GM23338 (cell line): ENCODE results near the gene SELP. TPM values are rescaled to one million over a fixed set of nuclear protein-coding genes. Genes with fewer than 3 reads are reported as not detected.

ENCODE experiments used
- ATAC-seq: fragments of 200-7000 bp; cut with Tn5 transposase; 3 replicates; pipeline ENCODE4 v1.9.1; 2020
- DNase-seq: peaks from one replicate; pipeline ENCODE4 v3.0.0-alpha.2; 2015; ENCODE audit warnings: low spot score
- H2AFZ ChIP-seq: fragments of 200-600 bp; sonication (generic); 2 replicates; pipeline ENCODE4 v1.8.0; 2016; ENCODE audit warnings: antibody characterized with exemption, mild to moderate bottlenecking, moderate library complexity
- H3F3A ChIP-seq: fragments of 200-600 bp; sonication (generic); replicated peaks from 2 replicates; pipeline ENCODE4 v1.8.0; 2017; ENCODE audit warnings: antibody characterized with exemption, mixed run types, low read depth
- H3K27ac ChIP-seq: fragments of 200-600 bp; sonication (generic); 2 replicates; pipeline ENCODE4 v1.6.1; 2016; ENCODE audit warnings: low read depth
- H3K27me3 ChIP-seq: fragments of 200-600 bp; sonication (generic); 2 replicates; pipeline ENCODE4 v1.8.0; 2016; ENCODE audit warnings: mild to moderate bottlenecking, mixed run types, moderate library complexity; ENCODE audit not compliant: insufficient read depth
- H3K36me3 ChIP-seq: fragments of 200-600 bp; sonication (generic); 2 replicates; pipeline ENCODE4 v1.8.0; 2016; ENCODE audit warnings: mild to moderate bottlenecking; ENCODE audit not compliant: insufficient read depth
- H3K4me1 ChIP-seq: fragments of 200-600 bp; sonication (generic); 2 replicates; pipeline ENCODE4 v1.8.0; 2016; ENCODE audit warnings: mild to moderate bottlenecking, moderate library complexity; ENCODE audit not compliant: insufficient read depth
- H3K4me2 ChIP-seq: fragments of 200-600 bp; sonication (generic); 2 replicates; pipeline ENCODE4 v1.7.1; 2017; ENCODE audit warnings: mixed run types
- H3K4me3 ChIP-seq: fragments of 200-600 bp; sonication (generic); 2 replicates; pipeline ENCODE4 v1.6.1; 2016; ENCODE audit warnings: mixed run types
- H3K79me2 ChIP-seq: fragments of 200-600 bp; sonication (generic); replicated peaks from 2 replicates; pipeline ENCODE4 v1.8.0; 2017; ENCODE audit warnings: mild to moderate bottlenecking; ENCODE audit not compliant: insufficient read depth
- H3K9me2 ChIP-seq: fragments of 200-600 bp; sonication (generic); 2 replicates; pipeline ENCODE4 v1.8.0; 2017; ENCODE audit not compliant: insufficient read depth
- H4K20me1 ChIP-seq: fragments of 200-600 bp; sonication (generic); replicated peaks from 2 replicates; pipeline ENCODE4 v1.8.0; 2017; ENCODE audit warnings: mild to moderate bottlenecking; ENCODE audit not compliant: insufficient read depth
- H3K27ac Mint-ChIP-seq: 2 replicates; pipeline ENCODE4 v1.8.0; 2020; ENCODE audit warnings: inconsistent platforms, mild to moderate bottlenecking, moderate library complexity, mixed read lengths
- H3K27me3 Mint-ChIP-seq: 3 replicates; pipeline ENCODE4 v1.8.0; 2022; ENCODE audit warnings: low read depth, mild to moderate bottlenecking, moderate library complexity, mixed read lengths, inconsistent platforms; ENCODE audit not compliant: insufficient read depth, poor library complexity
- H3K36me3 Mint-ChIP-seq: 3 replicates; pipeline ENCODE4 v1.8.0; 2021; ENCODE audit warnings: low read depth, mild to moderate bottlenecking, inconsistent platforms, moderate library complexity, mixed read lengths
- H3K4me1 Mint-ChIP-seq: 3 replicates; pipeline ENCODE4 v1.8.0; 2020; ENCODE audit warnings: mild to moderate bottlenecking, inconsistent platforms, mixed read lengths
- H3K4me3 Mint-ChIP-seq: 3 replicates; pipeline ENCODE4 v1.8.0; 2021; ENCODE audit warnings: moderate library complexity, mild to moderate bottlenecking, inconsistent platforms, mixed read lengths
- H3K9me3 Mint-ChIP-seq: 3 replicates; pipeline ENCODE4 v1.8.0; 2020; ENCODE audit warnings: moderate library complexity, mild to moderate bottlenecking, inconsistent platforms, mixed read lengths
- CREB1 ChIP-seq: fragments of 250-450 bp; sonication (Bioruptor Pico); IDR thresholded peaks from 2 replicates; pipeline ENCODE4 v1.5.0; 2020; ENCODE audit warnings: low read depth, mild to moderate bottlenecking, moderate library complexity
- CTCF ChIP-seq, 2 experiments: fragments of 200-600 bp in 1 of 2; sonication (generic) in 1 of 2; conservative IDR thresholded peaks; 2 replicates each; pipeline versions ENCODE4 v1.5.1 to v1.6.1; 2016 to 2017; ENCODE audit warnings: antibody characterized with exemption in 2 of 2, low read depth in 2 of 2, mild to moderate bottlenecking in 2 of 2, moderate library complexity in 1 of 2
- EZH2 ChIP-seq: fragments of 200-600 bp; sonication (generic); IDR thresholded peaks from one replicate; pipeline ENCODE4 v1.8.0; 2017; ENCODE audit warnings: antibody characterized with exemption, mild to moderate bottlenecking, low read depth; ENCODE audit not compliant: unreplicated experiment
- NANOG ChIP-seq: IDR thresholded peaks from 2 replicates; pipeline ENCODE4 v1.6.1; 2016; ENCODE audit warnings: antibody characterized with exemption, borderline replicate concordance
- POLR2AphosphoS5 ChIP-seq: IDR thresholded peaks from 2 replicates; pipeline ENCODE4 v1.6.1; 2016; ENCODE audit warnings: antibody characterized with exemption, low read depth
- REST ChIP-seq: IDR thresholded peaks from one replicate; pipeline ENCODE4 v1.6.1; 2018; ENCODE audit warnings: antibody characterized with exemption; ENCODE audit not compliant: unreplicated experiment
- STAT1 ChIP-seq: IDR thresholded peaks from one replicate; pipeline ENCODE4 v1.6.1; 2016; ENCODE audit warnings: antibody characterized with exemption; ENCODE audit not compliant: unreplicated experiment
- ZNF114 ChIP-seq: fragments of 250-450 bp; sonication (Bioruptor Pico); IDR thresholded peaks from 2 replicates; pipeline ENCODE4 v1.5.0; 2020; ENCODE audit warnings: mild to moderate bottlenecking, moderate library complexity
- ZNF331 ChIP-seq: fragments of 250-450 bp; sonication (Bioruptor Pico); IDR thresholded peaks from 2 replicates; pipeline ENCODE4 v1.5.0; 2020; ENCODE audit warnings: low read depth, mild to moderate bottlenecking, moderate library complexity
- ZNF462 ChIP-seq: fragments of 250-450 bp; sonication (Bioruptor Pico); IDR thresholded peaks from 2 replicates; pipeline ENCODE4 v1.5.0; 2020; ENCODE audit warnings: mild to moderate bottlenecking, moderate library complexity
- polyA plus RNA-seq: library from polyadenylated mRNA; unstranded; fragments of >200 nt; fragmentation: Nextera tagmentation; extraction: Ambion mirVana; gene quantifications from 2 replicates; pipeline ENCODE4 v1.2.1, GENCODE V29; 2016
- total RNA-seq: library from RNA; depleted of rRNA; stranded (reverse); fragments of >200 nt; shearing (Covaris generic); gene quantifications from 2 replicates; pipeline ENCODE4 v1.2.3, GENCODE V29; 2014

SELP gene
- total and polyA plus RNA-seq, 2 experiments from 2014 or later = not detected

GRCh38 chr1:169588112-169588511, 41.8 kb downstream of the SELP start:
- TF ChIP-seq NANOG = no peak
- TF ChIP-seq EZH2 = no peak
- TF ChIP-seq STAT1 = no peak
- no peak for TF ChIP-seq ZNF462 (CRISPR knock-in tag)
- no peak for TF ChIP-seq CREB1 (CRISPR knock-in tag)
- TF ChIP-seq POLR2AphosphoS5 = no peak
- TF ChIP-seq ZNF114 (CRISPR knock-in tag) = no peak
- TF ChIP-seq CTCF (conservative IDR thresholded peaks at IDR 0.05; ENCODE audit: low read depth in 2 of 2) = no peak
- TF ChIP-seq ZNF331 (CRISPR knock-in tag) = no peak
- no peak for TF ChIP-seq REST
- no peaks in the 10 kb centered on the region for H4K20me1 ChIP-seq

More at GRCh38 chr1:169588112-169588511, 41.8 kb downstream of the SELP start:
- Mint-ChIP-seq H3K9me3 (no peaks in the 10 kb centered on the region), H3K4me3 (no peak overlapping the region), H3K27ac (no peak overlapping the region), H3K36me3 (no peaks in the 10 kb centered on the region), H3K27me3 (no peaks in the 10 kb centered on the region), H3K4me1 (peaks cover 5% of the 10 kb centered on the region; the same call in 1 of the 3 replicates)
- H3K36me3 ChIP-seq = no peaks in the 10 kb centered on the region
- no peaks in the 10 kb centered on the region; the same call in 1 of the 2 replicates for H3F3A ChIP-seq
- no peak overlapping the region for H3K4me3 ChIP-seq
- no peak for ATAC-seq
- no peaks in the 10 kb centered on the region for H3K27me3 ChIP-seq
- no peak overlapping the region for H3K4me2 ChIP-seq
- H3K27ac ChIP-seq = no peak overlapping the region
- no peaks in the 10 kb centered on the region for H3K9me2 ChIP-seq
- H2AFZ ChIP-seq = no peak overlapping the region
- DNase-seq = no peak
- peaks cover 4% of the 10 kb centered on the region; the same call in 1 of the 2 replicates for H3K4me1 ChIP-seq
- H3K79me2 ChIP-seq = no peaks in the 10 kb centered on the region
